DMS 273 (cell line): ENCODE measurements around the gene PHF21B.
A peak's percentile ranks its signal among the peaks of the same experiment; 100 is the strongest.

Source experiments
- DNase-seq: peaks from one replicate; lab custom pipeline; 2025; ENCODE audit not compliant: unreplicated experiment; lab: John Stamatoyannopoulos, UW

The PHF21B gene

GRCh38 chr22:44990810-44991209 lies 19.0 kb downstream of the PHF21B start:
- DNase-seq: no peak

DNA sequence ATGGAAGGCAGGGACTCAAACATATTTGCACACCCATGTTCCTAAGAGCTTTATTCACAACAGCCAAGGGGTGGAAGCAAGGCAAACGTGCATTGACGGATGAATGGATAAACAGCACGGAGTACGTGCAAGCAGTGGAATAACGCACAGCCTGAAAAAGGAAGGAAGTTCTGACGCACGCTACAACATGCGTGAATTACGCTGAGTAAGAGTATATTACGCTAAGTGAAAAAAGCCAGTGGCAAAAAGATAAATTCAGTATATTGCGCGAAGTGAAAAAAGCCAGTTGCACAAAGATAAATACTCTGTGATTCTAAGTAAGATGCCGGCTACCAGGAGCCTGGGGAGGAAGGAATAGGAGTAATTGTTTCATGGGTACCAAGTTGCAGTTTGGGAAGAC lies 19.5 kb downstream of the PHF21B start:
- DNase-seq: no peak

GRCh38 chr22:44988671-44989070 lies 21.1 kb downstream of the PHF21B start:
- no peak for DNase-seq

DNA sequence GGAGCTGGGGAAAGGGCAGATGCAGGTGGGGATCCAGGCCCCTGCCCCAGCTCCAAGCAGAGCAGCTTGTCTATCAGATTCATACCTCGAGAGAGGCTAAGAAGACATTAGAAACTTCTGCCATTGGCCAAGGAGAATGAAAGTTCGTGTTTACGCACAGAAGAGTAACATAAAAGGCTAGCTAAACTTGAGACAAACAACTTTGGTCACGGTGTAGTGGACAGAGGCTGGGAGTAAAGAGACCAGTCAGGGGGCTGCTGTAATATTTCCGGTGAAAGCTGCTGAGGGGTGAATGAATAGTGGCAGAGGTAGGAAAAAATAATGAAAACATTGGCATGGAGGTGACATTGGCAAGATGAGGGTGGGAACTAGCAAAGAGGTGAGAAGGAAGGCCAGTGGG lies 22.9 kb downstream of the PHF21B start:
- DNase-seq: no peak

DNA sequence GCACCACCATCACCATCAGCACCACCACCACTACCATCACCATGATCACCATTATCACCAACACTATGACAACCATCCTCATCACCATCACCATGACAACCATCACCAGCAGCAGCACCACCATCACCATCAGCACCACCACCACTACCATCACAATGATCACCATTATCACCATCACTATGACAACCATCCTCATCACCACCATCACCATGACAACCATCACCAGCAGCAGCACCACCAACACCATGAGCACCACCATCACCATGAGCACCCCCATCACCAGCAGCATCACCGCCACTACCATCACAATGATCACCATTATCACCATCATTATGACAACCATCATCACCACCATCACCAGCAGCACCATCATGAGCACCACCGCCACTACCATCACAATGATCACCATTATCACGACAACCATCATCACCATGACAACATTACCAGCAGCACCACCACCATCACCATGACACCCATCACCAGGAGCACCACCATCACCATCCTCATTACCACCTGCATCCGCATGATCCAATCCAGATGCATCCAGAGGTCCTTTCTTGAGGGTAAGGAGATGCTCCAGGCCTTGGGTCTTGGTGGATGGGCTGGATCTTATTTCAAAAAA lies 23.8 kb downstream of the PHF21B start:
- DNase-seq: no peak

GRCh38 chr22:44983878-44984482 lies 25.8 kb downstream of the PHF21B start:
- no peak for DNase-seq

GRCh38 chr22:44982445-44982844 lies 27.4 kb downstream of the PHF21B start:
- DNase-seq: no peak

GRCh38 chr22:44981857-44982256 lies 27.9 kb downstream of the PHF21B start:
- DNase-seq: no peak

- DNase-seq: no peak
Measured at GRCh38 chr22:44979154-44979553, 30.7 kb downstream of the PHF21B start.

GRCh38 chr22:44975427-44976262 lies 34.2 kb downstream of the PHF21B start:
- peak; percentile 76 for DNase-seq

GRCh38 chr22:44974454-44974853 lies 35.4 kb downstream of the PHF21B start:
- no peak for DNase-seq

DNA sequence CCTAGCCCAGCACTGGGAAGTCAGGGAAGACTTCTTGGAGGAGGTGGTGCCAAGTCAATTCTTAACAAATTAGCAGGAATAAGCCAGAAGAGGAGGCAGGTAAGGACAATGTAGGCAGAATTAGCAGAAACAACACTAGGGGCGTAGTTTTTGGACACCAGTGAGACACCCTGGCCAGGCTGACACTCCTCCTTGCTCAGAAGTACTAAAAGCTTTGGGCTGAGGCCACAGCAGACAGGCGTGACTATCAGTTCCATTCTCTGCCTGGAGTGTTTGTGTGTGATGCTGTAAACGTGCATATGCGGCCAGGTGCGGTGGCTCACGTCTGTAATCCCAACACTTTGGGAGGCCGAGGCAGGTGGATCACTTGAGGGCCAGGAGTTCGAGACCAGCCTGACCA lies 36.0 kb downstream of the PHF21B start:
- no peak for DNase-seq

GRCh38 chr22:44972363-44973083 lies 37.3 kb downstream of the PHF21B start:
- DNase-seq: no peak

GRCh38 chr22:44971651-44972362 lies 38.0 kb downstream of the PHF21B start:
- DNase-seq: no peak

GRCh38 chr22:44970291-44970690 lies 39.5 kb downstream of the PHF21B start:
- no peak for DNase-seq

DNA sequence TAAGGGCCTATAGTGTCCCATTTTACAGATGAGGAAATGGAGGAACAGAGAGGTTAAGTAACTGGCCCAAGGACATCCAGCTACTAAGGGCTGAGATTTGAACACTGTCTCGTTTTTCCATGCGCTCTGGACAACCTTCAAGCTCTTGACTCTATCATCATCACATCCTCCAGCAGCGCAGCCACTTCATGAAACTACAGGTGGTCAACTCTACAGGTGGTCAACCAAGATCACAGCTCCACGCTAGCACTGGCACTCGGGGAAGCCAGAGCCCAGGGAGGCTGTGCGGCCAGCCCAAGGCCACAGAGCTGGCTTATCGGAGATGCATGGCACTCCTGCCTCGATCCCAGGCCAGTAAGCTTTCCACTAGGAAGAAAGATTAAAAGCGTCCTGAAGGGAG lies 40.0 kb downstream of the PHF21B start:
- no peak for DNase-seq

DNA sequence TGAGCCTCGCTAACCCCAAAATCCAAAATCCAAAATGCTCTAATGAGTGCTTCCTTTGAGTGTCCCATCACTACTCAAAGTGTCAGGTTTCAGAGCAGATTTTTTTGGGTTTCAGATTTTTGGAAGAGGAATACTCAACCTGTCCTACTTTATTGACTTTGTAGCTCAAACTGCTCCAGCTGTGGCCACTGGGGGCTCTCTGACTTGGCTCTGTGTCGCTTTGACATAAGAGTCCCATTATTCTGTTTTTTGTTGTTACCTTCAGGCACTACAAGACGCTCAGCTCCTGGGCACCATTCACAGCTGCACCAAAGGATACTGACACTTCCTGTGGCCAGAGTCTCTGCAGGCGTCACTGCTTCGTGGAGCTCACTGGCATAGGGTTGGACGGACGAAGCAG lies 41.1 kb downstream of the PHF21B start:
- no peak for DNase-seq

- peak; percentile 56 for DNase-seq
Measured at GRCh38 chr22:44965171-44965570, 44.6 kb downstream of the PHF21B start.

DNA sequence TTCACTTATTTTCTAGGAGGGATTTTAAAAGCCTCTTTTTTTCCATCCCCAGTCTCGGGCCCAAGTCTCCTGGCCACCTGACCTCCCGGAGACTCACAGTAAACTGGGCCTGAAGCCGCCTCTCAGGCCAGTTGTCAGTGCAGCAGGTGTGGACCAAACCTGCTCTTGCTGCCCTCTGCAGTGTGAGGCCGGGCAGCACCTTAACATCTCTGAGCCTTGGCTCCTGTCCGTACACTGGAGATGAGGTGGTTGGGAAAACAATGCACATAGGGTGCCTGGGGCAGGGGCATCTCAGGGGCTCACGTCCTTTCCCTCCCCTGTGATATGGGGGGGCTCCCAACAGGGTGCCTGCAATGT lies 45.1 kb downstream of the PHF21B start:
- no peak for DNase-seq

DNA sequence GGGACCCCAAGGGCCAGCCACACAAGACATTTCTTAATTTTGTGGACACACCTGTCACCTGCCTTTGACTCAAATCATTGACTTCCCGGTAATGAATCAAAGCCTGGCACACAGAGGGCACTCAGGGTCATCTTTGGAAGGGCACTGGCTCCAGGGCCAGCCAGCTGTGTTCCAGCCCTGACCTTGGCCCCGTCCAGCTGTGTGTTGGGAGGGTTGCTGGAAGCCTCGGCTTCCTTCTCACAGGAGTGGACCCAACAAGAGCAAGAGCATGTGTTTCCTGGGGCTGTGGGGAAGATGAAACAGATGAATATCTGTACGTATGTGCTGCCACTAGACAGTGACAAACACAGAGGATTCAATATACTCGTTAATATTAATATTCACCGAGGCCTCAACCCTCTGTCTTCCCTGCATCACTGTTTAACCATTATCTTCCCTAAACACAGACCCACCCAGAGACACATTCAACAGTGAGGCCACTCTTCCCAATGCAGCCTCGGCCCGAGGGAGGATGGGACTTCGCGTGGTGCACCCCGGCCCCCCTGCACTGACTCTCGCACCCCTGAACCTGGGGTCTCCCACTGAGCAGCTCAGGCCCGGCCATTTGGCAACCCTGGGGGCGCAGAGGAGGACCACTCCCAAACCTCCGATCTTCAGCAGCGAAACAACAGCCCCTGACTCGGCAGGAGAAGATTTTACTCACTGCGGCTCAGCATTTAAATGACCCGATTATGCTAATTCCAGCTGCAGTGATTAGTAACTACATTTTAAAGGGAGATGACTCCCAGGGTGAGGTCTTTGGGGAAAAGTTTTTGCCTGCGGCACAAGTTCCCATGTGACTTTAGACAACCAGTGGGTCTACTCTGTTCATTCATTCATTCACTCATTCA lies 45.7 kb downstream of the PHF21B start:
- DNase-seq: no peak
